Lower leg skin (tissue), 3 donors: ENCODE measurements around the gene UBE2E2.

Source experiments
- POLR2A ChIP-seq, 2 donors: fragments of 450-650 bp; IDR thresholded peaks; one replicate each; pipeline ENCODE4 v1.6.1; 2016 to 2017; ENCODE audit warnings: antibody characterized with exemption in 2 of 2, mild to moderate bottlenecking in 1 of 2, moderate library complexity in 1 of 2
- TF ChIP-seq, protein P1 (sequence below), 3 donors: fragments of 450-650 bp; IDR thresholded peaks; one replicate each; pipeline ENCODE4 v1.5.1; 2016; ENCODE audit warnings: antibody characterized with exemption in 3 of 3, mild to moderate bottlenecking in 3 of 3, moderate library complexity in 2 of 3

DNA sequence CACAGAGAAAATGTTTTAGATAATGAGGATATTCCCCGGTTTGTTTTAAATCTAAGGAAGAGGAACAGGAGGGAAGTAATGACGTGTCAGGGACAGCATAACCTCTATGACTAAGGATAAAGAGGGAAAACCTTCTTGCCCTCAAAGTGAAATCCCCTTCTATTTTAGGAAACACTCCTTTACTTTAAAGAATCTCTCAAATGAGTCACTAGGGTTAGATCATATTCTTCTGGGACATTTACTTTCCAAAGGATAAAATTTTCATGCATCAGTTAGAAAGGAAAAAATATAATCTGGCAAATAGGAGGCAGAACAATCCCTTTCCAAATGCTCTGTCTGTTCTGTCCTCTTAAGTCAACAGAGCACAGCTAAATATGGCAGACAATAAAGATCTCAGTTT, 43.2 kb upstream of the UBE2E2 start:
- TF ChIP-seq, protein P1, sequence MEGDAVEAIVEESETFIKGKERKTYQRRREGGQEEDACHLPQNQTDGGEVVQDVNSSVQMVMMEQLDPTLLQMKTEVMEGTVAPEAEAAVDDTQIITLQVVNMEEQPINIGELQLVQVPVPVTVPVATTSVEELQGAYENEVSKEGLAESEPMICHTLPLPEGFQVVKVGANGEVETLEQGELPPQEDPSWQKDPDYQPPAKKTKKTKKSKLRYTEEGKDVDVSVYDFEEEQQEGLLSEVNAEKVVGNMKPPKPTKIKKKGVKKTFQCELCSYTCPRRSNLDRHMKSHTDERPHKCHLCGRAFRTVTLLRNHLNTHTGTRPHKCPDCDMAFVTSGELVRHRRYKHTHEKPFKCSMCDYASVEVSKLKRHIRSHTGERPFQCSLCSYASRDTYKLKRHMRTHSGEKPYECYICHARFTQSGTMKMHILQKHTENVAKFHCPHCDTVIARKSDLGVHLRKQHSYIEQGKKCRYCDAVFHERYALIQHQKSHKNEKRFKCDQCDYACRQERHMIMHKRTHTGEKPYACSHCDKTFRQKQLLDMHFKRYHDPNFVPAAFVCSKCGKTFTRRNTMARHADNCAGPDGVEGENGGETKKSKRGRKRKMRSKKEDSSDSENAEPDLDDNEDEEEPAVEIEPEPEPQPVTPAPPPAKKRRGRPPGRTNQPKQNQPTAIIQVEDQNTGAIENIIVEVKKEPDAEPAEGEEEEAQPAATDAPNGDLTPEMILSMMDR (IDR thresholded peaks at IDR 0.05), result no peak
- TF ChIP-seq POLR2A (IDR thresholded peaks at IDR 0.05), result no peak
